IMR-90 (cell line): ENCODE measurements around the gene FAM217B. TPM values are rescaled to one million over a fixed set of nuclear protein-coding genes. Genes with fewer than 3 reads are reported as not detected.
A peak's percentile ranks its signal among the peaks of the same experiment; 100 is the strongest.

Source experiments
- MAFK ChIP-seq: IDR thresholded peaks from 2 replicates; pipeline ENCODE4 v1.6.1; 2012; ENCODE audit warnings: low read depth, low read length, improper control_type of control experiment
- RAD21 ChIP-seq: IDR thresholded peaks from 2 replicates; pipeline ENCODE4 v1.6.1; 2012; ENCODE audit warnings: low read length, improper control_type of control experiment
- RCOR1 ChIP-seq: IDR thresholded peaks from 2 replicates; pipeline ENCODE4 v1.6.1; 2012; ENCODE audit warnings: mild to moderate bottlenecking, low read length, improper control_type of control experiment; ENCODE audit not compliant: insufficient replicate concordance
- polyA plus RNA-seq, 3 experiments: library from polyadenylated mRNA; depleted of rRNA; stranded (reverse); fragments of >200 nt; gene quantifications; 2 replicates each; pipeline ENCODE4 v1.2.3, GENCODE V29; 2012; ENCODE audit warnings: low replicate concordance in 1 of 3
- total RNA-seq: library from RNA; depleted of rRNA; stranded (reverse); fragments of >200 nt; gene quantifications from 2 replicates; pipeline ENCODE4 v1.2.3, GENCODE V29; 2012
- TF ChIP-seq, protein P1 (sequence below): fragments of 150-350 bp; IDR thresholded peaks from 2 replicates; pipeline ENCODE4 v1.6.1; 2016; ENCODE audit warnings: low read depth, mild to moderate bottlenecking, low read length, moderate library complexity, borderline replicate concordance
- TF ChIP-seq, protein P2 (sequence below): fragments of 150-350 bp; IDR thresholded peaks from 2 replicates; pipeline ENCODE4 v1.6.1; 2017; ENCODE audit warnings: mild to moderate bottlenecking, antibody characterized with exemption, low read length, low read depth

Gene FAM217B
- total and polyA plus RNA-seq, 2 of the 4 experiments (the other 2 are of a cell fraction), result 3.0 to 3.9 TPM

DNA sequence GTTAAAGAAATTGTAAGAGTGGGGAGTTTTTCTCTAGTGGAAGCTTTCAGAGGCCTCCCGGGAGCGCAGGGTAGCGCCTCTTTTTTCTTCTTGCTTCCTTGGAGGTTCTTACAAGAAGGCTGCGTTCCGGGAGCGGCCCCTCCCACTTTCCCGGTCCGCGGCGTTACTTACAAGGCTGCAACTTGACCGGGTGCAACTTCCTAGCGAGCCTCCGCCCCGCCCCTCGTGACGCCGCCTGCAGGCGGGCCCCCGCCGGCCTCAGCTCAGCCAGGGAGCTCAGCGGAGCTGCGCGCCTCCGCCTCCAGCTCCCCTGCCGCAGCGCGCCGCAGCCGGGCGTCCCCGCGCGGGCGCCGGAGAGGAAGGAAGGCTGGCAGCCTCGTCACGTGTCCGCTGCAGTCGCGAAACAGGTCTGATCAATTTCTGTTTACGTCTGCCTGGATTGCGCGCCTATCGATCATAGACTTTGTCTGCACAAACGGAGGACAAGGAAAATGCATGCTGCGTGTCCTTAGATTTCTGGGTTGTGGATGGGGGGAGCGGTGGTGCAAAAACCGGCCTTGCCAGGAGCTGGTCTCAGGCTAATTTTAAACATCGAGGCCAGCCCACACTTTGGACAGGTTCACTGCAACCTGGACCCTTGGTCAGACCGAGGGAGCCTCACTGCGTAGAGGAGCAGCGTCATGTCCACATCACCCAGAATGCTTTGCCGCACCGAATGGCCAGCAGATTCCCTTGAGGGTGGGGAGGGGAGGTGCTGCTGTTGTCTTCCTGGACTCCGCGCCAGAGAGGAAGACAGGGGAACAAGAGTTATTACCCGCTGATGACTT, at the start of gene FAM217B, which contains the start of gene PPP1R3D (continued):
- TF ChIP-seq, protein P1, sequence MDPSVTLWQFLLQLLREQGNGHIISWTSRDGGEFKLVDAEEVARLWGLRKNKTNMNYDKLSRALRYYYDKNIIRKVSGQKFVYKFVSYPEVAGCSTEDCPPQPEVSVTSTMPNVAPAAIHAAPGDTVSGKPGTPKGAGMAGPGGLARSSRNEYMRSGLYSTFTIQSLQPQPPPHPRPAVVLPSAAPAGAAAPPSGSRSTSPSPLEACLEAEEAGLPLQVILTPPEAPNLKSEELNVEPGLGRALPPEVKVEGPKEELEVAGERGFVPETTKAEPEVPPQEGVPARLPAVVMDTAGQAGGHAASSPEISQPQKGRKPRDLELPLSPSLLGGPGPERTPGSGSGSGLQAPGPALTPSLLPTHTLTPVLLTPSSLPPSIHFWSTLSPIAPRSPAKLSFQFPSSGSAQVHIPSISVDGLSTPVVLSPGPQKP, result no peak
- TF ChIP-seq, protein P2, sequence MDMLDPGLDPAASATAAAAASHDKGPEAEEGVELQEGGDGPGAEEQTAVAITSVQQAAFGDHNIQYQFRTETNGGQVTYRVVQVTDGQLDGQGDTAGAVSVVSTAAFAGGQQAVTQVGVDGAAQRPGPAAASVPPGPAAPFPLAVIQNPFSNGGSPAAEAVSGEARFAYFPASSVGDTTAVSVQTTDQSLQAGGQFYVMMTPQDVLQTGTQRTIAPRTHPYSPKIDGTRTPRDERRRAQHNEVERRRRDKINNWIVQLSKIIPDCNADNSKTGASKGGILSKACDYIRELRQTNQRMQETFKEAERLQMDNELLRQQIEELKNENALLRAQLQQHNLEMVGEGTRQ, result peak; percentile 88
- 0 out of 2 replicates have a peak, but pooled peaks have one; percentile 1 for TF ChIP-seq RAD21
- TF ChIP-seq RCOR1, result peak; percentile 11
- TF ChIP-seq MAFK, result no peak
